Inferior parietal cortex (tissue), 1 donor: ENCODE data around the gene ADGRG2.
A peak's percentile ranks its signal among the peaks of the same experiment; 100 is the strongest.
"Not testable (repeated sequence)": the region's sequence is repeated elsewhere in the genome, so short reads cannot be mapped to it uniquely, and the experiment has no call there.

Experiments used
- DNase-seq: peaks from one replicate; pipeline ENCODE4 v3.0.0-alpha.2; 2016; ENCODE audit errors: extremely low spot score

ADGRG2 gene

DNA sequence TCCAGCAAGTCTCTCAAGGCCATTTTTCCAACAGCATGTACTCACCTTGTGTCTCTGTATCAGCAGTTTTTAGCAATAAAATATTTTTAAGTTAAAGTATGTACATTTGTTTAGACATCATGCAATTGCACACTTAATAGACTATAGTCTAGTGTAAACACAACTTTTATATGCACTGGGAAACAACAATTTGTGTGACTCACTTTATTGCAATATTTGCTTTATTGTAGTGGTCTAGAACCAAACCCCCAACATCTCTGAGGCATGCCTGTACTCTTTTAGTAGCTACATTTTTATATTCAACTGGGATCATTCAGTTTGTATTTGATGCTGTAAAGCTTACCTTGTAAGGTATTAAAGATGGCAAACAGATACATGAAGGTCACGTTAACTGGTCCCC lies 123.6 kb downstream of the ADGRG2 start:
- no peak for DNase-seq

- DNase-seq = no peak
These were observed 124.4 kb downstream of the ADGRG2 start for GRCh38 chrX:18997916-18998315.

DNA sequence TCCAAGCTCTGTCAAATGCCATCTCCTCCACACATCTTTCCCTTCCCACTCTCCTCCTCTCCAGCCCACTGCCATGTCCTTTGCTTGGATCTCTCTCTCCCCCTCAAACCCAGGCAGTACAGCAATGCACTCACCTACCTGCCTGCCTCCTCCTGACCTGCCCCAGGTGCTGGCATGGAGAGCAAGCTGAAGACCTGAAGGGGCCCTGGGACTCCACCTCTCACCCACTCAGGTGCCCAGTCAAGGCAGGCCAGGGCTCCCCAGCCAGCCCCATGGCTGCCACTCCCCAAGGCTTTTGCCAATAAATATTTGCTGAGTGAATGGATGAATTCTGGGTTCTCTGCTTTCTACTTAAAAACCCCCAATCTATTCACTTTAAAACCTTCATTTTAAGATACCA lies 125.7 kb downstream of the ADGRG2 start:
- DNase-seq = no peak

DNA sequence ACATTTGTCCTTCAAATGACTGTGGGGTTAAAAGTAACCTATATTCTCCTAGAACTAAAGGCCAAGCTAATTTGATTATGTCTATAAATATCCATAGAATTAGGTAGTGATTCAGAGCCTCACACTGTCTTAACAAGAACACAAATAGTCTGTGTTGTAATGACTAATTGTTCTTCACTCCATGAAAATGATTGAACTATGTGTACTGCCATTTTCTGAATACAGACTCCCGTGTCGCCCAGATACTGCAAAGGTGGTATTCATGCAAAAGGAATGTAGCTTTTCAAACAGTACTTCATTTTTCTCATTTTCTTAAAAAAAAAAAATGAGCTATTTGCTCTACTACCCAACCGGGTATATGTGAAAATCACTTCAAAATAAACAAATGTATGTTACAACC lies 127.0 kb downstream of the ADGRG2 start:
- DNase-seq = no peak

- no peak for DNase-seq
These were observed 127.6 kb downstream of the ADGRG2 start for GRCh38 chrX:18994713-18995112.

GRCh38 chrX:18992829-18993228 lies 129.4 kb downstream of the ADGRG2 start:
- DNase-seq = no peak

- no peak for DNase-seq
These were observed 137.2 kb downstream of the ADGRG2 start for GRCh38 chrX:18985186-18985435.

DNA sequence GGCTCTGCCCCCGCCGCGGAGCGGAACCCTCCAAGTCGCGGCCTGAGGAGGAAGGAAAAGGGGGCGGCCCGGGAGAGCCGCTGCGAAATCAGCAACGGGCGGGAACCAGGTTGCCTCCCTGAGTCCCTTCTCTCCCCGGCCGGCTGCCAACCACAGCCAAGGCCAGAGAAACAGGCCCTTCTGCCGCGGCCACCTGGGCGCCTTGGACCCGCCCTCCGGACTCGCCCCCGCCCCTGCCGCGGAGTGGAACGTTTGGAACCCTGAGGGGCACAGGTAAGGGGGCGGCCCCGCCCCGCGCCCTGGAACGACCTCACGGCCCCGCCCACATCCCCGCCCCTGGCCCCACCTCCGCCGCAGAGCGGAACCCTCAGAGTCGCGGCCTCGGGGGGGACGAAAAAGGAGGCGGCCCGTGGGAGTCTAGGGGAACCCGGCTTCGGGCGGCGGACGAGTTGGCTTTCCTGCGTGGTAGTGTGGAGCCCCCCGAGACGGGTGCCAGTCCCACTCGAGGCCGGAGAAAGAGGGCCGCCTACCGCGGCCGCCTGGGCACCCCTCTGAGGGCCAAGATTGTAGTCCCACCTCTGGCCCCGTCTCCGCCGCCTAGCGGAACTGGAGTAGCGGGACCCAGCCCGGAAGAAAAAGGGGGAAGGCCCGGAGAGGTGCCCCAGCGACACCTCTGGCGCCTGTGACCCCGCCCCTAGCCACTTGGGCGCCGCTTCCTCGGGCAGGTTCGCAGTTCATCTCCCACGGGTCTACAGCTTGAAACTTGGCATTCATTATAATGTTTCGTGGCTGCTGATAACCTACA lies 137.7 kb downstream of the ADGRG2 start:
- peak; percentile 69 for DNase-seq

DNA sequence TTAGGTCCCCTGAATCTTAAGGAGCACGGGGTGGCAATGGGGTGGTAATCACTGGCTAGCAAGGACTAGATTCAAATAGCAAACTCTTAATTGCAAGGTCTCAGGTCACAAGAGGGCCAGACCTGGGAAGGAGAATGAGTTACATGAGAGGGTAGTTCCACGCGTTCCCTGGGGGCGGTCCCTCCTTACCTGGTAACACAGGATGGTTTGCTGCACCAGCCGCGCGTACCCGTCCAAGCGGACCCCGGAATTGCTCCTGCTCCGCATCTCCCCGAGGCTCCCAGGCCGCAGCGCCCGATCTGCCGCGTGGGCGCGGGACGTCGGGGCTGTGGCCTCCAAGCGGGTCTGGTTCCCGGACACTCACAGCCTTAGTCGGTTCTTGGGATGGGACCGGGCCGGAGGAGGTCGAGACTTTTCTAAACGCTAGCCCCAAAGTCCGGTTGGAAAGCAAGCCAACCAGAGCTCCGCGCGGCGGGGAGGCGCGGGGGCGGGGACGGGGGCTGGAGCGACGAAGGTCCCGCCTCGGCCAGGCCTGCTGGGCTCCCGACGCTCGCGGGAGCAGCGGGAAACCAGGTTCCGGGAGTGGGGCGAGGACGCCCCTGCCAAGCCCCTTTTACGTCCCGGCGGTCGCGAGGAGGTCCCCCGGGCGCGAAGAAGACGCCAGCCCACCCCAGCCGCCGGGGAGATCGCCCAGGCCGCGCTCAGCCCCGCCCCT lies 138.4 kb downstream of the ADGRG2 start, which contains the start of gene PHKA2:
Gene PHKA2 (minus strand): TSS at position 449 of the 715 bp plus-strand sequence. CDS start 182 bp downstream, at position 267.
- peak; percentile 7 for DNase-seq

DNA sequence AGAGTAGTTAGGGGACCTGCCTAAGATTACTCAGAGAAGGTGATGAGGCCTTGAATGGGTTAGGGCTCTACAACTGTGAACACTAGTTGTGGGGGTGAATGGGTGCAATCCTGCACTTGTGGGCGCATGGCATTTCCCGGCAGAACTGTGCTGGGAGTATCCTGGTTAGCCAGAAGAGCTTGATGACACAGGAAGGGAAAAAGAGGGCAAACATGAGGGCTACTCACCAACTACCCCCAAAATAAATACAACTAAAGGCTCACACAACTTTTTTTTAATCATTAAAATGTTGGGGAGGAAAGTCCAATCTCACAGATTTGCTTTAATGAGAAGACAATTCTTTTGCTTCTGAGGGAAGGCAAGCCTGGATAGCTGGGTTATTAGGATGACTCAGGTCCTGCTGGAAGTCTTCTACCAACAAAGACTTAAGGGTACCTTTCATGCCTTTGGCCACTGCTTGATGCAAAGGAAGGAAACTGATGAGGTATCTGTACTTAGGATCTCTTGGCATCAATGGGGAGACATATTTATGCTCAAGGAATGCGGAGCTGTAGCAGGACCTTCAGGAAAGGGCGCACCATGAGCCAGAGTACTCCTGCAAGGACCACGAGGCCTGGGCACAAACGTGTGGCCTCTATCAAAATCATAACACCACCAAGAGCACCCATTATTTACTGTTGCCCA lies 141.0 kb downstream of the ADGRG2 start:
- DNase-seq = no peak

DNA sequence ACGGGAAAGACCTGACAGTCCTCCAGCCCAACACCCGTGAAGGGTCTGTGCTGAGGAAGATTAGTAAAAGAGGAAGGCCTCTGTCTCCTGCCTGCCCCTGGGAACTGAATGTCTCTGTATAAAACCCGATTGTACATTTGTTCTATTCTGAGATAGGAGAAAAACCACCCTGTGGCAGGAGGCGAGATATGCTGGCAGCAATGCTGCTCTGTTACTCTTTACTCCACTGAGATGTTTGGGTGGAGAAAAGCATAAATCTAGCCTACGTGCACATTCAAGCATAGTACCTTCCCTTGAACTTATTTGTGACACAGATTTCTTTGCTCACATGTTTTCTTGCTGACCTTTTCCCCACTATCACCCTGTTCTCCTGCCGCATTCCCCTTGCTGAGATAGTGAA lies 142.0 kb downstream of the ADGRG2 start:
- not testable (repeated sequence) for DNase-seq

GRCh38 chrX:18974993-18975392 lies 147.3 kb downstream of the ADGRG2 start:
- no peak for DNase-seq

- DNase-seq = peak; percentile 40
These were observed 148.6 kb downstream of the ADGRG2 start for GRCh38 chrX:18973527-18974192.

GRCh38 chrX:18971506-18971905 lies 150.8 kb downstream of the ADGRG2 start:
- DNase-seq = no peak

- DNase-seq = no peak
These were observed 151.8 kb downstream of the ADGRG2 start for GRCh38 chrX:18970465-18970864.

- DNase-seq = no peak
These were observed 155.6 kb downstream of the ADGRG2 start for GRCh38 chrX:18966624-18967023.

GRCh38 chrX:18964901-18965300 lies 157.4 kb downstream of the ADGRG2 start:
- no peak for DNase-seq

DNA sequence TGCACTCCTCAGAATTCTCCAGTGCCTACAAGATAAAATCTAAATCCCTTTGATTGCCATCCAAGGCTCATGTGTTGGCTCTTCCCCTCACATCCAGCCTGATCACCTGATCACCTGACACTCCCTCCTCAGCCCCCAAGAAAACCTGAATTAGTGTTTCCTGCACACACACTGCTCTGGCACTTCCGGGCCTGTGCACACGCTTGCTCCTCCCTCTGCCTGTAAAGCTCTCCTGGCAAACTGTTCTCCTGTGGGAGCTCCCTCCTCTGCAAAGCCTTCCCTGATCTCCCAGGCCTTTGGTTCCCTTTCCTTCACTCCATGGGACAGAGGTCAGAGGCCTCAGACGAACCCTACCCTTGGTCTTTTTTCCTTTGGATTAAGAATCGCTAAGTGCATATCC lies 158.2 kb downstream of the ADGRG2 start:
- no peak for DNase-seq

DNA sequence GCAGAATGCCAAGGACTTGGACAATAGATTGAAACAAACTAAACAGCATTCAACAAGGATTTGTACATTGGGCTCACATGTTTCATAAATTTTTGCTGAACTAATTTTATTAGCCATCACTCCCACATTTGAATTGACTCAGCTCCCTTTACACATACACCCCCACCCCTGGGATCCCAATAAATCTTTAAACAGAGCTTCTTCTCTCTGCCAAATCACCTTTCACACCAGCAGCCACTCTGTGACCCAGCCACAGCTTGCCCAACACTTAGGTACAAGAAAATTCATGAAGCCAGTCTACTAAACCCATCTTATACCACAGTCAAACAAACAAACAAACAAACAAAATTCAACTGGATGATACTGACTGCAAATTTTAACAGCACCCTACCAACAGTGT lies 159.9 kb downstream of the ADGRG2 start:
- DNase-seq = no peak

GRCh38 chrX:18961686-18962085 lies 160.6 kb downstream of the ADGRG2 start:
- no peak for DNase-seq

- no peak for DNase-seq
These were observed 165.8 kb downstream of the ADGRG2 start for GRCh38 chrX:18956303-18957032.

GRCh38 chrX:18955676-18956075 lies 166.6 kb downstream of the ADGRG2 start:
- DNase-seq = no peak
